Ovary (tissue), 3 donors: Measurements from ENCODE around the gene C1QTNF1.

ENCODE experiments used
- EP300 ChIP-seq: sonication (generic); formaldehyde crosslinking; IDR thresholded peaks from one replicate; pipeline ENCODE4 v1.6.1; 2017; ENCODE audit warnings: antibody characterized with exemption
- POLR2A ChIP-seq: fragments of 450-650 bp; IDR thresholded peaks from one replicate; pipeline ENCODE4 v1.6.1; 2017; ENCODE audit warnings: antibody characterized with exemption, mild to moderate bottlenecking, moderate library complexity
- TF ChIP-seq, protein P1 (sequence below), 3 donors: fragments of 450-650 bp in 2 of 3; fragments of 200-600 bp in 1 of 3; IDR thresholded peaks; one replicate each; pipeline versions ENCODE4 v1.5.1 to v1.8.0; 2016 to 2022; ENCODE audit warnings: antibody characterized with exemption in 3 of 3, mild to moderate bottlenecking in 1 of 3
- donor health status: DM: no; HTN: no; CAD: no.

DNA sequence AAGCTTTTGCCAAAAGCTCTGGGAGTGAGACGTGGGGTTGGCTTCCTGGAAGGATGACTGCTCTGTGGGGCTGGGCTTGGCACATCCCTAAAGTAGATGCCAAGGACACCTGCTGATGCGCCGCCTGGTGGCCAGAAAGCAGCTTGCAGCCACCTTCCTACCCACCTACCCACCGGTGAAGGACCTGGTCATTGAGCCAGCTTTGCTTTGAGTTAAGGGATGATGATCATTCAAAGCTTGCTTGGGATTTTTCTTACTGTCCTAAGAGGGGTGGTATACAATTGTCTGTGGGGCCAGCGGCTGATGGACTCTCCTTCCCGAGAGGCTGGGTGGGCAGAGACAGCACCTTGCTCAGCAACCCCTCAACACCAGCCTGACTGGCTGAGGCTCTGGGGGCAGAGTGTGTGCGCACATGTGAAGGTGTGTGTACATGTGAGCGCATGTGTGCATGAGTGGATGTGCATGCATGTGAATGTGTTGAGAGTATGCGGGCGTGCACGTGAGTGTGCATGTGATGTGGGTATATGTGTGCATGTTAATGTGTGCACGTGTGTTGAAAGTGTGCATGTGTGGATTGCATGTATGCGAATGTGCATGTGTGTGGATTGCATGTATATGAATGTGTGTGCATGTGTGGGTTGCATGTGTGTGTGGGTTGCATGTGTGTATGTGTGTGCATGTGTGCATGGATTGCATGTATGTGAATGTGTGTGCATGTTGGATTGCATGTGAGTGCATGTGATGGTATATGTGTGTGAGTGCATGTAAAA lies 18.6 kb downstream of the C1QTNF1 start:
- TF ChIP-seq EP300 (no peak), POLR2A (no peak)
- TF ChIP-seq, protein P1, sequence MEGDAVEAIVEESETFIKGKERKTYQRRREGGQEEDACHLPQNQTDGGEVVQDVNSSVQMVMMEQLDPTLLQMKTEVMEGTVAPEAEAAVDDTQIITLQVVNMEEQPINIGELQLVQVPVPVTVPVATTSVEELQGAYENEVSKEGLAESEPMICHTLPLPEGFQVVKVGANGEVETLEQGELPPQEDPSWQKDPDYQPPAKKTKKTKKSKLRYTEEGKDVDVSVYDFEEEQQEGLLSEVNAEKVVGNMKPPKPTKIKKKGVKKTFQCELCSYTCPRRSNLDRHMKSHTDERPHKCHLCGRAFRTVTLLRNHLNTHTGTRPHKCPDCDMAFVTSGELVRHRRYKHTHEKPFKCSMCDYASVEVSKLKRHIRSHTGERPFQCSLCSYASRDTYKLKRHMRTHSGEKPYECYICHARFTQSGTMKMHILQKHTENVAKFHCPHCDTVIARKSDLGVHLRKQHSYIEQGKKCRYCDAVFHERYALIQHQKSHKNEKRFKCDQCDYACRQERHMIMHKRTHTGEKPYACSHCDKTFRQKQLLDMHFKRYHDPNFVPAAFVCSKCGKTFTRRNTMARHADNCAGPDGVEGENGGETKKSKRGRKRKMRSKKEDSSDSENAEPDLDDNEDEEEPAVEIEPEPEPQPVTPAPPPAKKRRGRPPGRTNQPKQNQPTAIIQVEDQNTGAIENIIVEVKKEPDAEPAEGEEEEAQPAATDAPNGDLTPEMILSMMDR (IDR thresholded peaks at IDR 0.05), result peak; percentile 54 to 84 (median 74)
